Stimulated activated CD4-positive, alpha-beta T cell treated with anti-CD3 and anti-CD28 coated beads, Interleukin-2, amount 100 ng/mL, for 4 hours (primary cell): ENCODE results near the gene CTCF.

Experiments used
- DNase-seq: peaks from one replicate; pipeline ENCODE4 v3.0.0-alpha.2; 2020; ENCODE audit warnings: low read depth

Gene CTCF

GRCh38 chr16:67548265-67549126 lies 13.8 kb upstream of the CTCF start:
- DNase-seq: no peak

DNA sequence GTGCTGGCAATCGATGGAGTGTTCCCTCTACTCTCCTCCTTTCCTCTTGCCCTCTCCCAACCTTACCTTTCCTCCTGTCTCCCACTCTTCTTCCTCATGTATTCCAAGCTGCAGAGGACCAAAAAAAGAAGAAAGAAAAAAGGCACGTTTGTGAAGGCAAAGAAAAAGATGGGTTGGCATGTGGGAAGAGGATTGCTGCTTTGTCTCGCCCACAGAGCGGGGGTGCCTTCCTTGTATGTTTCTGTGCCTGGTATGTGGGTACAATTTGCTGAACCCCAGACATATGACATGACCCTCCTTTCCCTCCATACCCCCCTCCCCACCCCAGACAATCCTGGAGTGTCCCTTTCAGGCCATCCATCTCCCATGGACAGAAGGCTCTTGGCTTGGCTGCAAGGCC lies 13.1 kb upstream of the CTCF start:
- DNase-seq: no peak

DNA sequence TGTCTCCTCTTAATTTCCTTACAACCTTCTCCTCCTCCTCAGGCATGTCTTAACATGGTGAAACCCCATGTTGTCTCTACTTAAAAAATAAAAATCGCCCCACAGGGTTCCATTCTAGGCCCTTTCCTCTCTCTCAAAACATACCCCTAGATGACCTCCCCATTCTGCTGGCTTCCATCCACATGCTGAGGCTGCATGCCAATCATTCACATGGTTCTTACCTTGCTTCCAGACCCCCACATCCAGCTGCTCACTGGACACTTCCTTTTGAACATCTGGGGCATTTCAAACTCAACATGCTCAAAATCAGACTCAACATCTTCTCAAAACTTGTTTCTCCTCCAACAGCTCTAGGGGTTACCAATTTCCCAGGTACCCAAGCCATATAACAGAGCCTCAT lies 12.4 kb upstream of the CTCF start:
- DNase-seq: no peak

GRCh38 chr16:67551091-67551490 lies 11.2 kb upstream of the CTCF start:
- DNase-seq: no peak

DNA sequence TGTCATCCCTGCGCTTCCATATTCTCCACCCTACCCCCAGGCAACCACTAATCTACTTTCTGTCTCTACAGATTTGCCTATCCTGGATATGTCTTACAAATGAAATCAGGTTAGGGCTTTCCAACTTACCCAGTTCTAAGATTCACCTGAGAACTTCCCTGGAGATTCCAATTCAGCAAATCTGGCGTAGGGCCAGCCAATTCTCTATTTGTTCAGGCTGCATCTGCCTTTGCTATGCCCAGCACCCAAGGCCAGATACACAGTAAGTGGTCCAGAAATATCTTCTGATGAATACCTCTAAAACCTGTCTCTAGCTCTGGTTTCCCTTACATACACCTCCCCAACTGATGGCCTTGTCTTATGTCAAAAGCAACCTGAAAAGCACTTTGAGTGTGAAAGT lies 10.4 kb upstream of the CTCF start:
- no peak for DNase-seq

DNA sequence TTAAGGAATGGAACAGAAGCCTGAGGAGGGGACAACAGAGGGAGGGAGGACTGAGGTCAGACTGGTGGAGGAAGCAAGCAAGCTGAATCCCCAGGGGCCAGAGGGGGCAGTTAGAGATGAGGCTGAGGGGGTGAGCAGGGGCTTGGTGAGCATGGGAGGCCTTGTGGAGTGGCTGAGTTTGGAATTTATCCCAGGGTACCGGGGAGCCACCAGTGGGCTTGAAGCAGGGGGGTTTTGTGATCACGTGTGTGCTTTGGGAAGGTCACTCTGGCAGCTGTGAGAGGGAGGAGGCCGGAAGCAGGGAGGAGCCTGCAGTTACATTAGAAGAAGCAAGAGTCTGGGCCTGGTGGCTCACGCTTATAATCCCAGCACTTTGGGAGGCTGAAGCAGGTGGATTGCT lies 9.8 kb upstream of the CTCF start:
- no peak for DNase-seq

GRCh38 chr16:67555795-67556212 lies 6.5 kb upstream of the CTCF start:
- no peak for DNase-seq

DNA sequence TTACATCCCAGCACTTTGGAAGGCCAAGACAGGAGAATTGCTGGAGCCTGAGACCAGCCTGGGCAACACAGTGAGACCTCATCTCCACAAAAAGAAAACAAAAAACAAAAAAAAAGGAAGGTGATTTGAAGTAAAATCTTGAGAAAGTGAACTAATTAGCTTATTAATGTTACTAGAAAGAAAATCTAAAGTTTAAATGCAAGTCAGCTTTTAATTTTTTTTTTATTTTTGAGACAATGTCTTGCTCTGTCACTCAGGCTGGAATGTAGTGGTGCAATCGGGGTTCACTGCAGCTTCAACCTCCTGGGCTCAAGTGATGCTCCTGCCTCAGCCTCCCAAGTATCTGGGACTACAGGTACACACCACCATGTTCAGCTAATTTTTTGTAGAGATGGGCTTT lies 3.5 kb upstream of the CTCF start:
- no peak for DNase-seq

DNA sequence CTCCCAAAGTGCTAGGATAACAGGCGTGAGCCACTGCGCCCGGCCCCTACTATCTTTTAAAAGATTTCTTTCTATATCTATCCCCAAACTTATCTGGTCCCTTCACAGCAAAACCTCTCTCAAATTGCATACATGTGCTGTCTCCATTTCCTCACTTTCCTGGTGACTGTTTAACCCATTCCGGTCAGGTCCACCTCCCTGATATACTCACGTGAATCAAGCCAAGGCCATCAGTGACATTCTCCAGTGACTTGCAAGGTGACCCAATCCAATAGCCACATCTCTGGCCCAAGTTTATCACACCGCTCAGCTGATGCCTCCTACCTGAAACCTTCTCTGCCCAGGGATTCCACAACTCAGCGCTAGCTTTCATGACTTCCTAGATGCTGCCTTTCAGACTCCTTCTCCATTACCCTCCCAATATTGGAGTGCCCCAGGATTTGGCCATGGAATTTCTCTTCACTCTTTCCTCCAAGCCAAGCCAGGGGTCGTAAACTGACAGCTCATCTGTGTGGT lies 1.4 kb upstream of the CTCF start:
- DNase-seq: no peak

DNA sequence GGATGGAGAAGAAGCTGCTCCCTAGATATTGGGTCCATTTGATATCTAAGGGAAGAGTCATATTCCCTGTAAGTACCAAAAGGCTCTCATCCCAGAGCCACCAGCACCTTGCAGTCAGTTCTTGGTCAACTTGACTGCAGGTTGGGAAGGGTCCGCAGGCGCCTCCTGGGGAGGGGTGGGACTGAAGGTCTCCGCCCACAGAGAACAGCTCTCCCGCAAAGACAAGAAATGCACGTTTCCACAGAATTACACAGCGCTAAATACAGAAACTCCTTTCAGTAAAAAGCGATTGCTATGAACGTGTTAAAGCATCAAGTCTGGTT lies 864 bp upstream of the CTCF start:
- no peak for DNase-seq

DNA sequence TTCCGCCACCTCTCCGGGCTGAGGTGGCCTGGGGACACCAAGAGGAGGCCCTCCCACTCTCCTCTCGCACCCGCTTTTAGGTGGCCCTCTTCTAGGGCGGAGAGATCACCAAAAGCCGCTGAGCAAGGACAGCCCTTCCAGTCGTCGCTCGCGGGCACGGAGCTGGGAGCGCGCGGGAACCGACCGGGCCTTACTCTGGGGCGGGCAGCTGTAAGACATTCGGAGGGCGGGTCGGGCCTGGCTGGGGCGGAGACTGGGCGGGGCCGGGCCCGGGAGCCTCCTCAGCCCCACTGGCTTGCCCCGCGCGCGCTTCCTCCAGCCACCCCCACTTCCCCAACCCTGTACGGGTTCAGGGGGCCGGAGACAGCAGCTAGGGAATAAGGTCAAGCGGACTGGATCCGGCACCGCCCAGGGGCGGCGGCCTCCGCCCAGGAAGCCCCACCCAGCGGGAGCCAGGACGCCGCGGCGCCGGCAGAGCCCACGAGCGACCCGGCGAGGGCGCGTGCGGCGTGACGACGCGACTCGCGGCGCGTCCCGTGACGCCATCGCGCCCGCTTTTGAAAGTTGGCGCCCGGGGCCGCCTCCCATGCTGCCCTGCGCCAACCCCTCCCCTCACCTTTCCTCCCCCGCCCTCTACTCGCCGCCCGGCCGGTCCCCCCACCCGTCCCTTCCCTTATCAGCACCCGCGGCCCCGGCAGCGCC lies 351 bp upstream of the CTCF start:
- DNase-seq: peak; percentile 96

DNA sequence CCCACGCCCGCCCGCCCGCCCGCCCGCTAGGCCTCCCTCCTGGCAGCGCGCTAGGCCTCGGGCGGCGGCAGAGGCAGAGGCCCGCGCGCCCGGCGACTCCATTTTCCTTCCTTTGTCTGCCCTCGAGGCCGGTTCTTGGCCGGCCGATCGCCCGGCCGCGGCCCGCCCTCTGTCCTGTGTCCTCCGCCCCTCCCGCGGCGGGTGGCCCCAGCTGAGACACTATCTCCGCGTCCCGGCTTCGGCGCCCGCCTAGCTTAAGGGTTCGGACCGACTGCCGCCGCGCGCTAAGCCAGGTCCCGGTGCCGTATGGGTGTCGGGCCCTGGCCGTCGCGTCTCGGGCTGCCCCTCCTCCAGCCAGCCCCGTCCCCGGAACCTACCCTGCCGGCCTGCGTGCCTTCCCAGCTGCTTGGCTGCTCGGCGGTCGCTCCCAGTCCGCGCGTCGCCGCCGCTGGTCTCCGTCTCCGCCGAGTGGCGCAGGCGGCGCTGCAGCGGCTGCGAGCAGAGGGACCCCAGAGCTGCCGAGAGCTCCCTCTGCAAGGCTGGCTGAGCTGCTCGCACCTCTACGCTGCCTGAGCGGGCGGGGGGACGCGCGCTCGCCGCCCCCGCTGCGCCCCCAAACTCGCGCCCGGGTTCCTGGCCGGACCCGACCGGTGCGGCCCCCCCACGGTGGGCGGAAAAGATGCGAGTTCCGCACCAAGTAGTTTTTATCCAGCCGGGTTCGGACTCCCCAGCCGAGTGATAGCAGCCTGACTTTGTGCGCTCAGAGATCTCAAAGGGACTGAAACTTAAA lies 787 bp downstream of the CTCF start:
- peak; percentile 49 for DNase-seq

- DNase-seq: no peak
Measured at GRCh38 chr16:67563708-67564468, 1.6 kb downstream of the CTCF start.

DNA sequence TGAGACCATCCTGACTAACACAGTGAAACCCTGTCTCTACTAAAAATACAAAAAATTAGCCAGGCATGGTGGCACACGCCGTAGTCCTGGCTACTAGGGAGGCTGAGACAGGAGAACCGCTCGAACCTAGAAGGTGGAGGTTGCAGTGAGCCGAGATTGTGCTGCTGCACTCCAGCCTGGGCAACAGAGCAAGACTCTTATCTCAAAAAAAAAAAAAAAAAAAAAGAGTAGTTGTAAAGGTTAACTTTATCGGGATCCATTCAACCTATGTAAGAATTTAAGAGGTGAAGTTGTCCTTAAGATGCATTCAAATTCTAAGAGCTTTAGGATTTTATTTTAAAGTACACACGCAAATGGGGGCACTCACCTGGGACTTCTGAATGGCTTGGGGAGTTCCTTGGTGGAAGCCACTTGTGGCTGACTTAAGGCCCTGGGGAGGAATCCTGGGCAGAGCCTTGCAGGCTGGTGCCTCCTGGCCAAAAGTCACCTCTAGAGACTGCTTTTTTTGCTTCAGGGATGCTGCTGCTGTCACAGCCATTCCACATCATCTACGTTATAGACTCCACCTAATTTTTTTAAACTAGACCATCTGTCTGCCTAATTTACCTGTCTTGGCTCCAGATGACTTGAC lies 3.3 kb downstream of the CTCF start:
- no peak for DNase-seq

DNA sequence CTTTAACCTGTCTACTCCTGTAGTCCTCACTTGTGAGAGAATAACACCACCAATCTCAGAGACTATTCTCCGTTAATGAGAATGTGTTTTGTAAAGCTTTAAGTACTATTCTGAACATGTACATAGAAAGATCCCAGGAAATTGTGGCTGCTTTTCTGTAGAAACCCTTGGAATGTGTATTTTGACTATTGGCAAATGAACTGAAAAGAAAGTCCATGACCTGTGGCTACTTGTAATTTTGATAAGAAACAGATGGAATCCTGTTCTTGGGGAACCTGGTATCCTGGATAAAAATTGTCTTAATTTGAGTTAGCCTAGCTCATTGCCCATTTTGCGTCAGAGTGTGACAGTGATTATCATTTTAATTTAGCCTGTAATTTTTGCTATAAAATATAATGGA lies 9.1 kb downstream of the CTCF start:
- DNase-seq: no peak

- no peak for DNase-seq
Measured at GRCh38 chr16:67571981-67572431, 9.7 kb downstream of the CTCF start.

- DNase-seq: no peak
Measured at GRCh38 chr16:67579686-67580085, 17.4 kb downstream of the CTCF start.

- no peak for DNase-seq
Measured at GRCh38 chr16:67580202-67580601, 17.9 kb downstream of the CTCF start.

DNA sequence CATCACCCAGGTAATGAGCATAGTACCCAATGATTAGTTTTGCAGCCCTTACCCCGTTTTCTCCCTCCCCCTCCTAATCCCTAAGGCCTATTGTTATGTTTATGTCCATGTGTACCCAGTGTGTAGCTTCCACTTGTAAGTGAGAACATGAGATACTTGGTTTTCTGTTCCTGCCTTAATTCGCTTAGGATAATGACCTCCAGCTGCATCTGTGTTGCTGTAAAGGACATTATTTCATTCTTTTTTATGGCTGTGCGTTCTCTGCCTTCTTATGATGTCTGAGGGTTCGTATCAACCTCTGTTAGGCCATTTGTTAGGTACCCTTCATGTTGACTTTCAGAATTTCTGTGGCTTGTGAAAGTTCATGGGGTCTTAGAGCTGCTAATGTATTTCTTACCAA lies 31.0 kb downstream of the CTCF start:
- DNase-seq: no peak

- DNase-seq: no peak
Measured at GRCh38 chr16:67593701-67594100, 31.4 kb downstream of the CTCF start.

- no peak for DNase-seq
Measured at GRCh38 chr16:67594256-67594915, 32.1 kb downstream of the CTCF start.
